ENCODE measurements around the gene PARD6A.
A peak's percentile ranks its signal among the peaks of the same experiment; 100 is the strongest.

GRCh38 chr16:67667817-67668494, 7.2 kb downstream of the PARD6A start:
- TF ChIP-seq CTCF (IDR thresholded peaks at IDR 0.05) = peak; percentile 81
- TF ChIP-seq SIN3A (IDR thresholded peaks at IDR 0.05; ENCODE audit: borderline replicate concordance, insufficient read depth, low read depth, low read length) = no peak
- TF ChIP-seq REST (IDR thresholded peaks at IDR 0.05; ENCODE audit: insufficient read depth in 1 of 2, low read depth in 2 of 2, low read length in 1 of 2) = no peak
